Measurements from ENCODE around the gene INVS.
A peak's percentile ranks its signal among the peaks of the same experiment; 100 is the strongest.
"Not testable (repeated sequence)": the region's sequence is repeated elsewhere in the genome, so short reads cannot be mapped to it uniquely, and the experiment has no call there.

The INVS gene

DNA sequence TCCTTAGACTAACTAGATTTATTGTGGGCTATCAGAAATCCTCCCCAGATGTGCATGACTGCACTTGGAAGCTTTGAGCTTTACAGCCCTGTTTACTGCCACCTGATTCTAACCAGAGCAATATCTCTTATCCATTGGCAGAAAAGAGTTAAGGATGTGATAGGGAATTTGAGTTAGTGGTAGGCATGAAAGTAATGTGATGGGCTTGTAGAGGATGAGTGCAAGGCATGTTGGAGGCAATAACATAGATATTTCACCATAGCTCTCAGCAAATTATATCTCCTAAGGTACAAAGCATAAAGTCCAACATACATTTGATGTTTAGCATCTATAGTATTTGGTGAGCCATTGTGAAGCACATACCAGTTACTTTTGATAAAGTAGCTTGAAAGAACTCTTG, 103.8 kb downstream of the INVS start:
- DNase-seq = no peak

DNA sequence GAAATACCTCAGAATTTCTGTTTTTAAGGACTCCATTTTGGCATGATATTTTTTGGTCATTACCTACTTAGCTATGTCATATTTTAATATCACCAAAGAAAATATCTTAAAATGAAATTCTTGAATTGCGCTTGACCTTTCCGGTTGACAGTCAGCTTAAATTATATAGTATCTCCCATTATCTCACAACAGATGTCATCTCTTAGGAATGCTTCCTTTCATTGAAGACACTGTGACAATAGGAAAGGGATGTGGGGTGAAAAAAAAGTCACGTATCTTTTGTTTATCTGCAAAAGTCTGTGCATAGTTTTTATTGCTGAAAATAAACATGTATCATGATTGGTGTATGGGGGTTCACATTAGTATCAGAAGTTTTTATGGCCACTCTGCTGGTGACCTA, 105.8 kb downstream of the INVS start:
- no peak for DNase-seq

DNA sequence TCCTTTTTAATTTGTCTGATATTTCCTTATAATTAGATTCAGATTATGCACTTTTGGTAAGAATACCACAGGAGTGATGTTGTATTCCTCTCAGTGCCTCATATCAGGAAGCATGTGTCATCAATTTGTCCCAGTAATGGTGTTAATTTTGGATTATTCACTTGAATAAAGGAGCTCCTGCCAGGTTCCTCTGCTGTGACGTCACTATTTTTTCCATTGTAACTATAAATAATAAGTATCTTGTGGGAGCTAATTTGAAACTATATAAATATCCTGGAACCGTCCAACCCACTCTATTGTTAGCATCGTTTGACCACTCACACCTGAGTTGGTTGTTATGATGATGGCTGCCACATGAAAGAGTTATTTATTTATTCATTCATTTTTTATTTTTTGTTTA, 107.9 kb downstream of the INVS start:
- no peak for DNase-seq

DNA sequence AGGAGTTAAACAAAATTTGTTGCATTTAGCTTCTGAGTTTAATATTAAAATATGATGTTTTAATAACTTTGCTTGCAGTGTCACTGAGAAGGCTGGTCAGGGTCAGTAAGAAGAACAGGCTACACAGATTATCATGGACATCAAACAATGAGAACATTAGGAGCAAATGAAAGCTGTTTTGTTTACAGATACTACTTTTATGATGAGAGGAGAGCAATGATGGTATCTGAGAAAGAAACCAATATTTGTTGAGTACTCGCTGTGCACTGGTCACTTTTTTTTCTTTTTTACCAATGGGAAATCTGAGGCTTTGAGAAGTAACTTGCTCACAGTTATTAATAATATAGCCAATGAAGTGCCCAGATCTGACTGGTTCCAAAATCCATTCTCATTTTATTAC, 109.6 kb downstream of the INVS start:
- no peak for DNase-seq

DNA sequence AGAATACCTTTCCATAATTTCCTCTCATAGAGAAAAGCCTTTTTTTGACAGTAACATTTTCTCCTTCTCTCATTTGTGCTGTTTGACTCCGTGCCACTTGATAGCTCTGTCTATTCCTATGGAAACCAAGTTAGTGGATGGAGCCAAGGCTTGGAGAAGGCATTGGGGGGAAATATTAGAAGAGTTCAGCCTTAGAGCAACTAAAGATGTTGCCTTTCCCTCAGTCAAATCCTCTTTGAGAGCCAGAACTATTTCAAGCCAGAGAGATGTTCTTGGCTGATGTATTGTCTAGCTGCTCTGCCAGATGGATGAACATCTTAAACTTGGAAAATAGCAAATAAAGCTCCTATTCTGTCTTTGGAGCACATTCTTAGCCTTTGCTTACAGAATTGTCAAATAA, 112.4 kb downstream of the INVS start:
- DNase-seq = no peak

DNA sequence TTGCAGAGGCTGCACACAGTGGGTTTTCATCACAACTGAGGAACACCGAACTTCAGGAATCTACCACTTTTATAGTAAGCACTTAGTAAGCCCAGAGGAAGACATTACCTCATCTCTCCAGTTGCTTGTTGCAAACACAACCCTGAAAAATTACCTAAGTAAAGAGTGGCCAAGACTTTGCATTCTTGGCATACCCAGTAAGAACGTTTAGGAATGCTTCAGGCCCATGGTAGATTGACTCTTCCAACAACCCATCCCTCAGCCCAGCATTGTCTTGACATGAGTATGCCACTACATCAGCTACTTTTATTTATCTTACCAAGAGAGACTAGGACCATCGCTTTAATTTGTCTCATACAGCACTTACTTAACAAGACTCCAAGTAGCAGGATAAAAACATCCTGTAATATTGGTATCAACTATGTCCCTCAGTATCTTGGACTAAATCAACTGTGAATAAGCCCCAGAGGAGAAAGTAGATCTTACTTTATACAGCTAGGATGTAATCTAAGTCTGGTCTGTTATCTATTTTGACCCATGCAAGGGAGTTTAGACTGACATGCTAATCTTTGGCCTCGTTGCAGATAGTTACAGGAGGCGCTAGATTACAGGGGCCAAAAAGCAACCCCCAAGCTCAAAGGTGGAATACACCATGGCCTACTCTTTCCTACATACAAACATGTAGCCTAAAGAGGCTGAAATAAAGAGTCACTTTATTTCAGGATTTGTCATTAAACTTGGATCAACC, 114.9 kb downstream of the INVS start:
- no peak for DNase-seq

GRCh38 chr9:100216178-100216787, 117.2 kb downstream of the INVS start:
- peak; percentile 52 for DNase-seq

- no peak for DNase-seq
Measured at GRCh38 chr9:100217536-100217935, 118.5 kb downstream of the INVS start.

DNA sequence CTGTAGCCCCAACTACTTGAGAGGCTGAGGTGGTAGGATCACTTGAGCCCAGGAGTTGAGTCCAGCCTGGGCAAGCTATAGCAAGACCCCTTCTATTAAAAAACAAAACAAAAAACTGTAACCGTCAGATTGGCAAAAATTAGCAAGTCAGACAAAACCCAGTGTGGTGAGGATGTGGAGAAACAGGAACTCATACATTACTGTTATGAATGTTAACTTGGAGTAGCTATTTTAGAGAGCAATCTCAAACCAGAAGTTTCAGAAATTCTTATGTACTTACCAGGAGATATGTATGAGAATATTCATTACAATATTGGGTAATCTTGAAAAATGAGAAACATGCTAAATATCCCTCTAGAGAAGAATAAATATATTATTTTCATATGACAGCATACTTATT, 120.3 kb downstream of the INVS start:
- no peak for DNase-seq

DNA sequence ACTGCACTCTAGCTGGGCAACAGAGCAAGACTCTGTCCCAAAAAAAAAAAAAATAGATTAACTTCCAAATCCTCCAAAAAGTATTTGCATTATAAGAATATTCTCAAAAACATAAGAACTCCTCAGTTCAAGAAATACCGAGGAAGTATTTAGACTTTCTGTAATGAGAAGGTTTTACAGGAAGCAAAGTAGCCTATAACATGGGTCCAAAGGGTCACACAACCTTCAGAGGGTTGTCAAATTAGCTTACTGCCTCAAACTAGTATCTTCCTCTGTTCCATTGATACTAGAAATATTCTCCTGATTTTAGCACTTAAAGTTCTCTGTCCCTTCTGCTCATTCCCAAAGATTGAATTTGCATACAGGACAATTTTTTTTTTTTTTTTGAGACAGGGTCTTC, 121.9 kb downstream of the INVS start:
- DNase-seq = no peak

DNA sequence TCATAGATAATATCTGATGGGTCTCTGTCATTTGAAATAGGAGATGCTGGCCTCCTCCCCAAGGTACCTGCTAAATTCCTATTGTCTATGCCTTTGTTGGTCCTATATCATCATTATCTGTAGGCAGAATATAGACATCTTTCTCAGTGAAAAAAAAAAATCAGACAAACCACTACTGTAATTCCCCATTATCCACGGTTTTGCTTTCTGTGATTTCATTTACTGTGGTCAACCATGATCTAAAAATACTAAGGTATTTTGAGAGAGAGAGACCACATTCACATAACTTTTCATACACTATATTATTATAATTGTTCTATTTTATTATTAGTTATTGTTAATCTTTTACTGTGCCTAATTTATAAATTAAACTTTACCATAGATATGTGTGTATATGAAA, 122.5 kb downstream of the INVS start:
- DNase-seq = no peak

- DNase-seq = no peak
Measured at GRCh38 chr9:100222674-100223073, 123.6 kb downstream of the INVS start.

GRCh38 chr9:100227636-100228035, 128.6 kb downstream of the INVS start:
- DNase-seq = no peak

- DNase-seq = no peak
Measured at GRCh38 chr9:100228352-100228869, 129.4 kb downstream of the INVS start.

- no peak for DNase-seq
Measured at GRCh38 chr9:100229136-100229535, 130.1 kb downstream of the INVS start.

DNA sequence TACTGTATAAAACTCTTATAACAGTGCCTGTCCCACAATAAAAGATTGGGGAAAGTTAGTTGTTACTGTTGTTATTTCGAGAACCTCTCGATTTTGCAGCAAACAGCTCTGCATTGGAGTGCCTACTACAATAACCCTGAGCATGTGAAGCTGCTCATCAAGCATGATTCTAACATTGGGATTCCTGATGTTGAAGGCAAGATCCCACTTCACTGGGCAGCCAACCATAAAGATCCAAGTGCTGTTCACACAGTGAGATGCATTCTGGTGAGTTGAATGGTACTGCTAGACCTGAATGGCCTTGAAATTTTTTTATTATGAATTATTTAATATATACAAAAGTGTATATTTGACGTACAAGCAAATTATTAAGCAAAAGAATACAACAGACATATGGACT, 130.5 kb downstream of the INVS start:
- no peak for DNase-seq

DNA sequence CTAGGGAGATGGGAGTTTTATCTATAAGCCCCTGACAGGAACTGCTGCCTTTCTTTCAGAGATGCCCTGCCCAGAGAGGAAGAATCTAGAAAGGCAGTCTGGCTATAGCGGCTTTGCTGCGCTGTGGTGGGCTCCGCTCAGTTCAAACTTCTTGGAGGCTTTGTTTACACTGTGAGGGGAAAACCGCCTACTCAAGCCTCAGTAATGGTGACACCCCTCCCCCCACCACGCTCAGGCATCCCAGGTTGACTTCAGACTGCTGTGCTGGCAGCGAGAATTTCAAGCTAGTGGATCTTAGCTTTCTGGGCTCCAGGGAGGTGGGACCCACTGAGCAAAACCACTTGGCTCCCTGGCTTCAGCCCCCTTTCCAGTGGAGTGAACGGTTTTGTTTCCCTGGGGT, 137.9 kb downstream of the INVS start:
- not testable (repeated sequence) for DNase-seq

- DNase-seq = no peak
Measured at GRCh38 chr9:100240512-100240911, 141.5 kb downstream of the INVS start.

DNA sequence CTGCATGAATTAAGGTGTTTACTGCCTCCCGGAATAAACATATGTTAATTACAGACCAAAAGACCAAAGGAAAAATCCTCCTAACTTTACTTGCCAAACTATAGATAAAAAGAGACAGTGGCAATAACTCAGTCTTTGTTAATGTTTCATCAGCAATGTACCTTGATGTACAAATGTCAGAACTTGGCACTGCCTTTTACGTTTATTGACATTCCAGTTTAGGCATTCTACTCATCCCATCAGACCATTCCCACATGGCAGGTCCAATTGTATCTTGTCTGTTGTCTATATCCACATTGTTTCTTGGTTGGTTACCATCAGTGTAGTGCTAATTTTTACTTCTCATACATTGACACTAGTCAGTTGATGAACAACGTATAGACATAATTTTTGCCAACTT, 168.2 kb downstream of the INVS start:
- DNase-seq = no peak

GRCh38 chr9:100268271-100268670, 169.2 kb downstream of the INVS start:
- DNase-seq = no peak

DNA sequence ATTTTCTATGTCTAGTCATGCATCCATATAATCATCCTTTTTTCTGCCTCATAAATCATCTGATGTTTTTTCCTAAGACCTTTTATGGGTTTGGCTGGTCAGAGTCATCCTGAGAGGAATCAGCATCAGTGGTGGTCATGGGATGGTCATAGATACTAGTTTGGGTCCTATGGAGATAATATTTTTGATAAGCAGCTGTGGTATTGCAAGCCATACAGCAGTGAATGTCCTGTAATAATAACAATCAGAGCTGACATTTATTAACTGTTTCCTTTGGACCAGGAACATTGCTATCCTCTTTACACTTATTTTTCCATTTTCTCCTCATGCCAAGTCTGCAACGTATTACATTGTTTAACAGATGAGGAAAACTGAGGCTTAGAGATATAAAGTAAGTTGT, 170.6 kb downstream of the INVS start:
- no peak for DNase-seq

DNA sequence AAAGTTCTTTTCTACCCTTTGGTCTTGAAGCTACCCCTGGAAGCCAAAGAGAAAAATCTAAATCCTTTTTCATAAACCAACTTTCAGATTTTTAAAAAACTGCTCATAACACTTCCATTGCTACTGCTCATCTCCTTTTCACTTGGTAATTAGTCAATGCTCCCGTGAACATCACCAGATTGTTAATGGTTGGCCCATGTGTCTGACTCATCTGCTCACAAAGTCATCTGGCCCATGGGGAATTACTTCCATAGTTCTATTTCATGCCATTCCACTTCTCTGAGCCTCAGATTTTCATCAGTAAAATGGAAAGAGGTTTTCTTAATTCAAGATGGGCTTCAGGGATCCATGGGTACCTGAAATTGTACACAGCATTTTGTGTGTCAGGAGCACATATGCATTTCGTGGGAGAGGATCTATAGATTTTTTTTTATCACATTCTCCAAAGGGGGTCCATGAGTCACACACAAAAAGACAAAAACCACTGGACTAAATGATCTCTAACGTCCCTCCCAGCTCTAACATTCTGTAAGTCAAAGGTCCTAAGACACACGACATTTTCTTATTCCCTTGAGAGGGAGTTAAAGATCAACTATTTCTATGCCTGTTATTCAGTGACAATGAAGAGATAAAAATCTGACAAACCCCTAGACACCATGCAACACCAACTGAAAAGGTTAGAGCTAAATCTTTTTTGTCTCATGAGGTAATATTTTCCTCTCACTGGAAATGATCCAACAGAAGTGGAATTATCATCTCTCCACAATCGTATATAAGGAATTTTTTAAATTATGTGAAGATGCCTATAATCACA, 178.3 kb downstream of the INVS start:
- DNase-seq = no peak

- no peak for DNase-seq
Measured at GRCh38 chr9:100281066-100281465, 182.0 kb downstream of the INVS start.

Data from stimulated activated CD4-positive, alpha-beta T cell treated with anti-CD3 and anti-CD28 coated beads, Interleukin-12 subunit alpha, Interleukin-12 subunit beta, amount 100 ng/mL, for 4 hours (primary cell).